ENCODE measurements around the gene ITGAE.

DNA sequence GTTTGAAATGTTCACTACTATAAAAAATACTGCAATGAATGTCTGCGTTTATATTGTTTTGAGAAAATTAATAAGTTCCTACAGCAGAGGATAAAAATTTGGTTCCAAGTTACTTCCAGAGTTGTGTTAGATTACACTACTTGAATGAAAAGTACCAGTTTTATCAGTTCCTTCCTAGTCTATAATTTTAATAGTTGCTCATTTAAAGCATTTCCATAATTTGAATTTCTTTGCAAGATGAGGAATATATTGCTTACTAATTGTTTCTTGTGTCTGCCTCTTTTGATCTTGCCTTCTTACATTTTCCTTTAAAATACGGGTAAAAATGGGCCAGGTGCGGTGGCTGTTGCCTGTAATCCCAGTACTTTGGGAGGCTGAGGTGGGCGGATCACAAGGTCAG lies 128.4 kb downstream of the ITGAE start:
- no peak for TF ChIP-seq POLR2A (IDR thresholded peaks at IDR 0.05)
- no peak for TF ChIP-seq CTCF (IDR thresholded peaks at IDR 0.05)
